Loucy (cell line): Measurements from ENCODE around the gene MACROH2A1.
"Not testable (repeated sequence)": the region's sequence is repeated elsewhere in the genome, so short reads cannot be mapped to it uniquely, and the experiment has no call there.

Experiments
- CTCF ChIP-seq: fragments of 200-600 bp; sonication (generic); conservative IDR thresholded peaks from 2 replicates; pipeline ENCODE4 v1.5.1; 2014; ENCODE audit warnings: mild to moderate bottlenecking, antibody characterized with exemption, low read length
- EZH2phosphoT487 ChIP-seq: fragments of 200-600 bp; IDR thresholded peaks from 2 replicates; pipeline ENCODE4 v1.6.1; 2018; ENCODE audit warnings: antibody characterized with exemption, mild to moderate bottlenecking, moderate library complexity, borderline replicate concordance

DNA sequence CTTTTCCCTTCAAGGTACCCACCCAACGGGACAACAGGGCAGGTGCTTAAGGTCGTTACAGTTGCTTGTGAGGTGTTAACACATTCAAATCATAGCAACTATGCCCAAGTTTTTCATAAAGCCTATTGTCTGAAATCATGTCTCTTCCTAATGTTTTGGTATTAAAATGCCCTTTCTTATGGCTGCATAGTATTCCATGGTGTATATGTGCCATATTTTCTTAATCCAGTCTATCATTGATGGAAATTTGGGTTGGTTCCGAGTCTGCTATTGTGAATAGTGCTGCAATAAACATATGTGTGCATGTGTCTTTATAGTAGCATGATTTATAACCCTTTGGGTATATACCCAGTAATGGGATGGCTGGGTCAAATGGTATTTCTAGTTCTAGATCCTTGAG lies 35.7 kb downstream of the MACROH2A1 start:
- TF ChIP-seq CTCF, EZH2phosphoT487: not testable (repeated sequence)
